Body of pancreas (tissue), 4 donors: ENCODE data around the gene PRTN3.

ENCODE experiments used
- POLR2A ChIP-seq, 3 donors: fragments of 450-650 bp; IDR thresholded peaks; one replicate each; pipeline ENCODE4 v1.6.1; 2016; ENCODE audit warnings: antibody characterized with exemption in 3 of 3, mild to moderate bottlenecking in 2 of 3
- TF ChIP-seq, protein P1 (sequence below), 7 experiments: fragments of 450-650 bp in 4 of 7; fragments of 200-600 bp in 3 of 7; sonication (generic) in 3 of 7; IDR thresholded peaks; one replicate each; pipeline ENCODE4 v1.5.1; 2016 to 2019; ENCODE audit warnings: antibody characterized with exemption in 7 of 7

DNA sequence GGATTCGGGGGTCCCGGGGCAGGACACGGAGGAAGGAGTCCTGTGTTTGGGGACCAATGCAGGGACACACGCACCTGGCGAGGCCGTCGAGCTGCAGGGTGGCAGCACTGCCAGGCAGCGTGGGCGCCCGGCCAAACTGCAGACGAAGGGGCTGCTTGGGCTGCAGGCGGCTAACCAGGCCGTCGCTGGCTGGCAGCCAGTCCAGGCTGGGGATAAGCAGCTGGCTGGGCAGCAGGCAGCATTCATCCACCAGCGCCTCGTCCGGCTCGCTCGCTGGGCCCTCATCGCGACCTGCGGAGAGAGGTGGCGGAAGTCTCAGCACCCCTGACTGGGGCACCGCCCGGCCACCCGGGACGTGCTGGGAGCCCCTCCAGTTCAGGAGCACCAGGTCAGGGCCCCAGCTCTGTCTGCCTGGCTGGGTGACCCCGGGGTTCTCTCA lies 30.2 kb downstream of the PRTN3 start:
- TF ChIP-seq POLR2A (IDR thresholded peaks at IDR 0.05) = no peak
- TF ChIP-seq, protein P1, sequence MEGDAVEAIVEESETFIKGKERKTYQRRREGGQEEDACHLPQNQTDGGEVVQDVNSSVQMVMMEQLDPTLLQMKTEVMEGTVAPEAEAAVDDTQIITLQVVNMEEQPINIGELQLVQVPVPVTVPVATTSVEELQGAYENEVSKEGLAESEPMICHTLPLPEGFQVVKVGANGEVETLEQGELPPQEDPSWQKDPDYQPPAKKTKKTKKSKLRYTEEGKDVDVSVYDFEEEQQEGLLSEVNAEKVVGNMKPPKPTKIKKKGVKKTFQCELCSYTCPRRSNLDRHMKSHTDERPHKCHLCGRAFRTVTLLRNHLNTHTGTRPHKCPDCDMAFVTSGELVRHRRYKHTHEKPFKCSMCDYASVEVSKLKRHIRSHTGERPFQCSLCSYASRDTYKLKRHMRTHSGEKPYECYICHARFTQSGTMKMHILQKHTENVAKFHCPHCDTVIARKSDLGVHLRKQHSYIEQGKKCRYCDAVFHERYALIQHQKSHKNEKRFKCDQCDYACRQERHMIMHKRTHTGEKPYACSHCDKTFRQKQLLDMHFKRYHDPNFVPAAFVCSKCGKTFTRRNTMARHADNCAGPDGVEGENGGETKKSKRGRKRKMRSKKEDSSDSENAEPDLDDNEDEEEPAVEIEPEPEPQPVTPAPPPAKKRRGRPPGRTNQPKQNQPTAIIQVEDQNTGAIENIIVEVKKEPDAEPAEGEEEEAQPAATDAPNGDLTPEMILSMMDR (IDR thresholded peaks at IDR 0.05) = no peak
